ENCODE results near the gene HENMT1. TPM values are rescaled to one million over a fixed set of nuclear protein-coding genes. Genes with fewer than 3 reads are reported as not detected.
"Not testable (repeated sequence)": the region's sequence is repeated elsewhere in the genome, so short reads cannot be mapped to it uniquely, and the experiment has no call there.

HENMT1 gene
- total RNA-seq, 1 experiment from 2014 or later = not detected

- ChIA-PET CTCF (no interaction called here), POLR2A (interaction anchor here (0.8 kb wide), 1 partner anchor 164 kb away, joined by 3 read pairs; no protein-coding TSS in a partner anchor)
- Mint-ChIP-seq H3K36me3 (ENCODE audit: insufficient read depth, unreplicated experiment) (no peaks in the 10 kb centered on the region), H3K27me3 (ENCODE audit: insufficient read depth, unreplicated experiment) (no peaks in the 10 kb centered on the region), H3K9me3 (ENCODE audit: unreplicated experiment) (no peaks in the 10 kb centered on the region), H3K27ac (ENCODE audit: low read depth, unreplicated experiment) (no peak overlapping the region), H3K4me1 (ENCODE audit: insufficient read depth, unreplicated experiment) (peaks cover 8% of the 10 kb centered on the region), H3K4me3 (ENCODE audit: unreplicated experiment) (no peak overlapping the region)
- TF ChIP-seq, protein P1, sequence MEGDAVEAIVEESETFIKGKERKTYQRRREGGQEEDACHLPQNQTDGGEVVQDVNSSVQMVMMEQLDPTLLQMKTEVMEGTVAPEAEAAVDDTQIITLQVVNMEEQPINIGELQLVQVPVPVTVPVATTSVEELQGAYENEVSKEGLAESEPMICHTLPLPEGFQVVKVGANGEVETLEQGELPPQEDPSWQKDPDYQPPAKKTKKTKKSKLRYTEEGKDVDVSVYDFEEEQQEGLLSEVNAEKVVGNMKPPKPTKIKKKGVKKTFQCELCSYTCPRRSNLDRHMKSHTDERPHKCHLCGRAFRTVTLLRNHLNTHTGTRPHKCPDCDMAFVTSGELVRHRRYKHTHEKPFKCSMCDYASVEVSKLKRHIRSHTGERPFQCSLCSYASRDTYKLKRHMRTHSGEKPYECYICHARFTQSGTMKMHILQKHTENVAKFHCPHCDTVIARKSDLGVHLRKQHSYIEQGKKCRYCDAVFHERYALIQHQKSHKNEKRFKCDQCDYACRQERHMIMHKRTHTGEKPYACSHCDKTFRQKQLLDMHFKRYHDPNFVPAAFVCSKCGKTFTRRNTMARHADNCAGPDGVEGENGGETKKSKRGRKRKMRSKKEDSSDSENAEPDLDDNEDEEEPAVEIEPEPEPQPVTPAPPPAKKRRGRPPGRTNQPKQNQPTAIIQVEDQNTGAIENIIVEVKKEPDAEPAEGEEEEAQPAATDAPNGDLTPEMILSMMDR (IDR thresholded peaks at IDR 0.05; ENCODE audit: unreplicated experiment) = no peak
- DNase-seq (ENCODE audit: unreplicated experiment) = no peak
- BruUV-seq (replicated peaks) = no TSS peak
- intact Hi-C loops (cut with micrococcal nuclease) = no loop called here
Observed at GRCh38 chr1:108685529-108685928, 24.6 kb upstream of the HENMT1 start.

- H3K36me3 Mint-ChIP-seq (ENCODE audit: insufficient read depth, unreplicated experiment); H3K27me3 Mint-ChIP-seq (ENCODE audit: insufficient read depth, unreplicated experiment); H3K4me3 Mint-ChIP-seq (ENCODE audit: unreplicated experiment); H3K9me3 Mint-ChIP-seq (ENCODE audit: unreplicated experiment); H3K4me1 Mint-ChIP-seq (ENCODE audit: insufficient read depth, unreplicated experiment); H3K27ac Mint-ChIP-seq (ENCODE audit: low read depth, unreplicated experiment); DNase-seq (ENCODE audit: unreplicated experiment); BruUV-seq (replicated peaks); intact Hi-C loops (cut with micrococcal nuclease): not testable (repeated sequence)
- CTCF ChIA-PET = interaction anchor here (0.6 kb wide), 2 partner anchors 9 to 168 kb away, joined by 3 read pairs; no protein-coding TSS in a partner anchor
- POLR2A ChIA-PET = interaction anchor here (0.7 to 3.5 kb wide), 2 partner anchors 10 to 1667 kb away, joined by 3 to 21 read pairs; partner anchors contain the start of gene PRPF38B
Observed at GRCh38 chr1:108681701-108682100, 20.8 kb upstream of the HENMT1 start.

DNA sequence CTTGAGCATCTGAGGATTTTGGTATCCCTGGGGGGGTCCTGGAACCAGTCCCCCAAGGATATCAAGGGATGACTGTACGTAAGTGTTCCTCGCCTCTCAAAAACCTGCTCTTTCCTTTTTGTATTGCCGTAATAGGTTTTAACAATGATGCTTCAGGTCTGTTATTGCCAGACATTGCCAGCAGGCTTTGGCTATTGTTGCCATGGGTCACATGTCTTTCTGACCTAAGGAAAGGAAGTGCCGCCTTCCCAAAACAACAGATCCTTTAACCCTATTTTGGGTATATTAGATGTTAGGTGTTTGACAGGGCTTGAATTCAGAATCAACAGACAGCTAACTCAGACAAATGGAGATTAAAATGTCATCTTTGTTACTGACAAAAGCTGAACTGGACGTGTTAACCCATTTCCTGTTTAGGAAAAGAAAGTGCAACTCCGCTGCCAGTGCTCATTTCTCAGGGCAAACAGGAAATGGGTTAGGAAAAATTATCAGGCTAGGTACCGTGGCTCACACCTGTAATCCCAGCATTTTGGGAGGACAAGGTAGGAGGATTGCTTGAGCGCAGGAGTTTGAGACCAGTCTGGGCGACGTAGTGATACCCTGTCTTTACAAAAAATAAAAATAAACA is 18.8 kb upstream of the HENMT1 start:
- TF ChIP-seq, protein P1 (IDR thresholded peaks at IDR 0.05; ENCODE audit: unreplicated experiment) = no peak

DNA sequence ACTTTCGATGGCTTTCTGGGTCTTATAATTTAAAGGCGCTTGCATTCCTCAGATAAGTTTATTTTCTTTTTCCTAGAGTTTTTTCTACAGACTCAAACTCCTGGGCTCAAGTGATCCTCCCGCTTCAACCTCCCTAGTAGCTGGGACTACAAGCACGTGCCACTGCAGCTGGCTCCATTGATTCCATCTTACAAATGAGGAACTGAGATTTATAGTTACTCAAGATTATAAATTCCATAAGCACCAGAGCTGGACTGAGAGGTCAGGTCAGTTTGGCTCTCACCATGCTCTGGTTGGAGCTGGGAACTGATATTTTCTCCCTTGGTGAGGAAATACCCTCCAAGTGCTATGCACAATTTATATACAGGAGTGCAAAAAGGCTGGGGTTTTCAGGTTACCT is 17.8 kb upstream of the HENMT1 start:
- Mint-ChIP-seq H3K27ac (ENCODE audit: low read depth, unreplicated experiment) (no peak overlapping the region), H3K4me3 (ENCODE audit: unreplicated experiment) (no peak overlapping the region), H3K36me3 (ENCODE audit: insufficient read depth, unreplicated experiment) (no peaks in the 10 kb centered on the region), H3K27me3 (ENCODE audit: insufficient read depth, unreplicated experiment) (no peaks in the 10 kb centered on the region), H3K4me1 (ENCODE audit: insufficient read depth, unreplicated experiment) (peaks cover 5% of the 10 kb centered on the region), H3K9me3 (ENCODE audit: unreplicated experiment) (no peaks in the 10 kb centered on the region)
- TF ChIP-seq, protein P1 (IDR thresholded peaks at IDR 0.05; ENCODE audit: unreplicated experiment) = no peak
- CTCF ChIA-PET = interaction anchor here (0.6 kb wide), 1 partner anchor 8 kb away, joined by 4 read pairs; no protein-coding TSS in a partner anchor
- DNase-seq (ENCODE audit: unreplicated experiment) = no peak
- POLR2A ChIA-PET = interaction anchor here (0.6 to 1.2 kb wide), 2 partner anchors 13 to 70 kb away, joined by 3 to 5 read pairs; partner anchors contain the start of gene PRPF38B
- intact Hi-C loops (cut with micrococcal nuclease) = no loop called here
- BruUV-seq (replicated peaks) = no TSS peak

More for the DNA sequence above, 18.8 kb upstream of the HENMT1 start:
- ChIA-PET POLR2A (interaction anchor here (3.5 kb wide), 1 partner anchor 12 kb away, joined by 21 read pairs; the partner anchor contains the start of gene PRPF38B), CTCF (interaction anchor here (0.6 to 1.2 kb wide), 4 partner anchors 12 to 1953 kb away, joined by 3 to 4 read pairs (median 3); partner anchors contain the start of gene PRPF38B)
- no peaks in the 10 kb centered on the region for H3K36me3 Mint-ChIP-seq (ENCODE audit: insufficient read depth, unreplicated experiment)
- H3K27ac Mint-ChIP-seq (ENCODE audit: low read depth, unreplicated experiment) = no peak overlapping the region
- peaks cover 5% of the 10 kb centered on the region for H3K4me1 Mint-ChIP-seq (ENCODE audit: insufficient read depth, unreplicated experiment)
- no peak for DNase-seq (ENCODE audit: unreplicated experiment)
- no peaks in the 10 kb centered on the region for H3K27me3 Mint-ChIP-seq (ENCODE audit: insufficient read depth, unreplicated experiment)
- intact Hi-C loops (cut with micrococcal nuclease) = no loop called here
- H3K4me3 Mint-ChIP-seq (ENCODE audit: unreplicated experiment) = no peak overlapping the region
- BruUV-seq (replicated peaks) = no TSS peak
- no peaks in the 10 kb centered on the region for H3K9me3 Mint-ChIP-seq (ENCODE audit: unreplicated experiment)
